ENCODE measurements around the gene TBC1D3L.
"Not testable (repeated sequence)": the region's sequence is repeated elsewhere in the genome, so short reads cannot be mapped to it uniquely, and the experiment has no call there.

TBC1D3L gene

DNA sequence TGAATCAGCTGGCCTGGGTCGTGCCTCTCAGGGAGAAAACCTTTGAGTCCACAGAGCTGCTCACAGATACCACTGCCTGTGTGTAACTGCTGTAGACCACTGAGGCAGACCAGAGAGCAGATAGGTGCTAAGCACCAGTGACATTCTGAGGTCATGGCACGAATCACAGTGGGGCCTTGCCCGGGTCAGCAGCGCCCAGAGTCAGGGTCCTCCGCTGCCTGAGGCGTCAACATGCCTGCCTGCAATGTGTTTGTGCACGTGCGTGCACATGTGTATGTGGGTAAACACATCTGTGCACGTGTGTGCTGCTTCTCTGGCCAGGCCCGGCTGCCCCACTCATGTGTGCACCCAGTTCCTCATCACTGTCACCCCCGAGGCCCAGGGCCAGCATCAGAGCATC, at the start of gene TBC1D3L:
Gene TBC1D3L (minus strand): TSS at position 101 of the 400 bp plus-strand sequence. CDS start 1,540 bp downstream, outside the sequence.
- not testable (repeated sequence) for DNase-seq

GRCh38 chr17:38003676-38004075, 14.8 kb upstream of the TBC1D3L start, which contains the start of gene TBC1D3D:
TBC1D3D (plus strand) TSS chr17:38003976; CDS start chr17:38005561, 1,585 bp downstream.
- not testable (repeated sequence) for DNase-seq
